MM.1S (cell line): Measurements from ENCODE around the gene RARB.

Experiments
- DNase-seq: peaks from one replicate; pipeline ENCODE4 v3.0.0-alpha.2; 2015
- H2AFZ ChIP-seq: fragments of 300-600 bp; sonication (generic); 2 replicates; pipeline ENCODE4 v1.6.0; 2016; ENCODE audit warnings: antibody characterized with exemption, low read length
- H3F3A ChIP-seq: fragments of 300-600 bp; sonication (generic); 2 replicates; pipeline ENCODE4 v1.6.1; 2016; ENCODE audit warnings: mild to moderate bottlenecking, antibody characterized with exemption, low read length, moderate library complexity, mixed read lengths; ENCODE audit not compliant: insufficient read depth
- H3K27ac ChIP-seq: fragments of 300-600 bp; sonication (generic); 2 replicates; pipeline ENCODE4 v1.5.1; 2016; ENCODE audit warnings: mild to moderate bottlenecking, low read length
- H3K27me3 ChIP-seq: fragments of 300-600 bp; sonication (generic); replicated peaks from 2 replicates; pipeline ENCODE4 v1.6.0; 2016; ENCODE audit warnings: low read length; ENCODE audit not compliant: insufficient read depth
- H3K36me3 ChIP-seq: fragments of 300-600 bp; sonication (generic); replicated peaks from 2 replicates; pipeline ENCODE4 v1.6.1; 2016; ENCODE audit warnings: mild to moderate bottlenecking, low read length, mixed read lengths; ENCODE audit not compliant: insufficient read depth
- H3K4me1 ChIP-seq: fragments of 300-600 bp; sonication (generic); 2 replicates; pipeline ENCODE4 v1.6.1; 2016; ENCODE audit warnings: low read length, mixed read lengths
- H3K4me2 ChIP-seq: fragments of 300-600 bp; sonication (generic); 2 replicates; pipeline ENCODE4 v1.6.0; 2016; ENCODE audit warnings: low read depth, low read length
- H3K4me3 ChIP-seq: fragments of 300-600 bp; sonication (generic); 2 replicates; pipeline ENCODE4 v1.5.1; 2016; ENCODE audit warnings: low read length, mixed read lengths
- H3K79me2 ChIP-seq: fragments of 300-600 bp; sonication (generic); 2 replicates; pipeline ENCODE4 v1.6.1; 2016; ENCODE audit warnings: mixed run types, low read length, mixed read lengths
- H3K9ac ChIP-seq: fragments of 300-600 bp; sonication (generic); 2 replicates; pipeline ENCODE4 v1.6.1; 2016; ENCODE audit warnings: low read length, mixed read lengths
- H3K9me2 ChIP-seq: fragments of 300-600 bp; sonication (generic); replicated peaks from 2 replicates; pipeline ENCODE4 v1.6.1; 2016; ENCODE audit warnings: mild to moderate bottlenecking, low read length, mixed read lengths; ENCODE audit not compliant: insufficient read depth
- H3K9me3 ChIP-seq: fragments of 300-600 bp; sonication (generic); replicated peaks from 2 replicates; pipeline ENCODE4 v1.6.1; 2016; ENCODE audit warnings: mild to moderate bottlenecking, low read length, mixed read lengths; ENCODE audit not compliant: insufficient read depth
- H4K20me1 ChIP-seq: fragments of 300-600 bp; sonication (generic); 2 replicates; pipeline ENCODE4 v1.6.1; 2016; ENCODE audit warnings: mild to moderate bottlenecking, low read length, moderate library complexity, mixed read lengths; ENCODE audit not compliant: insufficient read depth
- CTCF ChIP-seq: fragments of 300-600 bp; sonication (generic); IDR thresholded peaks from 2 replicates; pipeline ENCODE4 v1.5.1; 2016; ENCODE audit warnings: antibody characterized with exemption, low read length, mixed read lengths
- EZH2 ChIP-seq: fragments of 300-600 bp; sonication (generic); optimal IDR thresholded peaks from 2 replicates; pipeline ENCODE3; 2017; ENCODE audit warnings: low read depth, mild to moderate bottlenecking, antibody characterized with exemption, low read length, mixed read lengths
- EZH2phosphoT487 ChIP-seq: fragments of 300-600 bp; sonication (generic); IDR thresholded peaks from 2 replicates; pipeline ENCODE4 v1.6.1; 2018; ENCODE audit warnings: antibody characterized with exemption, low read length

Gene RARB

GRCh38 chr3:25479727-25480010 lies 51.6 kb downstream of the RARB start:
- Histone ChIP-seq H4K20me1 (no peaks in the 10 kb centered on the region), H3K9me2 (no peaks in the 10 kb centered on the region), H3K4me2 (no peak overlapping the region), H3K9ac (no peak overlapping the region), H3K27me3 (no peaks in the 10 kb centered on the region), H3K27ac (no peak overlapping the region), H3K4me3 (no peak overlapping the region), H3K36me3 (no peaks in the 10 kb centered on the region), H3K9me3 (no peaks in the 10 kb centered on the region), H3F3A (no peaks in the 10 kb centered on the region), H3K4me1 (no peaks in the 10 kb centered on the region), H3K79me2 (no peaks in the 10 kb centered on the region), H2AFZ (no peak overlapping the region)
- peak; percentile 1 for DNase-seq
- TF ChIP-seq EZH2 (no peak), CTCF (no peak), EZH2phosphoT487 (no peak)

- DNase-seq, result no peak
Measured at GRCh38 chr3:25480811-25481210, 52.7 kb downstream of the RARB start.

GRCh38 chr3:25481386-25481785 lies 53.3 kb downstream of the RARB start:
- Histone ChIP-seq H4K20me1 (no peaks in the 10 kb centered on the region), H3K4me3 (no peak overlapping the region), H3K9me2 (no peaks in the 10 kb centered on the region), H3K27me3 (no peaks in the 10 kb centered on the region), H3K4me1 (no peaks in the 10 kb centered on the region), H3K27ac (no peak overlapping the region), H3K79me2 (no peaks in the 10 kb centered on the region), H3K36me3 (no peaks in the 10 kb centered on the region), H3K9ac (no peak overlapping the region), H3K9me3 (no peaks in the 10 kb centered on the region), H3K4me2 (no peak overlapping the region), H2AFZ (no peak overlapping the region), H3F3A (no peaks in the 10 kb centered on the region)
- TF ChIP-seq EZH2 (no peak), CTCF (no peak), EZH2phosphoT487 (no peak)
- DNase-seq, result no peak

More at GRCh38 chr3:25480811-25481210, 52.7 kb downstream of the RARB start:
- Histone ChIP-seq H3K79me2 (no peaks in the 10 kb centered on the region), H3K9me2 (no peaks in the 10 kb centered on the region), H2AFZ (no peak overlapping the region), H3K9ac (no peak overlapping the region), H3K4me2 (no peak overlapping the region), H3K27ac (no peak overlapping the region), H3K4me1 (no peaks in the 10 kb centered on the region), H3K4me3 (no peak overlapping the region), H3K36me3 (no peaks in the 10 kb centered on the region), H3K9me3 (no peaks in the 10 kb centered on the region), H3F3A (no peaks in the 10 kb centered on the region), H3K27me3 (no peaks in the 10 kb centered on the region), H4K20me1 (no peaks in the 10 kb centered on the region)
- TF ChIP-seq EZH2phosphoT487 (no peak), CTCF (no peak), EZH2 (no peak)
